HG02970 (cell line): ENCODE measurements around the gene PRKAG3.

Experiments used
- ATAC-seq: cut with Tn5 transposase; IDR thresholded peaks from one replicate; pipeline ENCODE4 v1.9.1; 2021; ENCODE audit warnings: mild to moderate bottlenecking, moderate library complexity, moderate number of reproducible peaks; ENCODE audit not compliant: unreplicated experiment, low FRiP score

PRKAG3 gene

DNA sequence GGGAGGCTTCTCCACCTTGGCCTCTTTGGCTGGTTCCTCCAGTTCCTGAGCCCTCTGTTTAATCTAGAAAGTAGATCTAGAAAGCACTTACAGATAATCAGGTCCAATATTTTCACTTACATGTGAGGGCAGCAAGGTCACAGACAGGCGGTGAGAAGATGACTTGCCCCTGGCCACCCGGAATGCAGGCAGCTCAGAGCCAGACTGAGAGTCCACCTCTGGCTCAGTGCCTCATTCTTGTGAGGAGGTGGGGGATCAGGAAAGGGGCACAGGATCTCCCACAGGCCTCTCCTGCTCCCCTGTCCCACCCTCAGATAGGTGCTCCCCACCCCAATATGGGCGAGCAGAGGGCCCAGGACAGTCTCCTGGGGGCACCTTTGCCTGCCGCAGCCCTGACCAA, 33.8 kb upstream of the PRKAG3 start:
- ATAC-seq = no peak

GRCh38 chr2:218863021-218863520, 31.5 kb upstream of the PRKAG3 start:
- ATAC-seq = no peak

DNA sequence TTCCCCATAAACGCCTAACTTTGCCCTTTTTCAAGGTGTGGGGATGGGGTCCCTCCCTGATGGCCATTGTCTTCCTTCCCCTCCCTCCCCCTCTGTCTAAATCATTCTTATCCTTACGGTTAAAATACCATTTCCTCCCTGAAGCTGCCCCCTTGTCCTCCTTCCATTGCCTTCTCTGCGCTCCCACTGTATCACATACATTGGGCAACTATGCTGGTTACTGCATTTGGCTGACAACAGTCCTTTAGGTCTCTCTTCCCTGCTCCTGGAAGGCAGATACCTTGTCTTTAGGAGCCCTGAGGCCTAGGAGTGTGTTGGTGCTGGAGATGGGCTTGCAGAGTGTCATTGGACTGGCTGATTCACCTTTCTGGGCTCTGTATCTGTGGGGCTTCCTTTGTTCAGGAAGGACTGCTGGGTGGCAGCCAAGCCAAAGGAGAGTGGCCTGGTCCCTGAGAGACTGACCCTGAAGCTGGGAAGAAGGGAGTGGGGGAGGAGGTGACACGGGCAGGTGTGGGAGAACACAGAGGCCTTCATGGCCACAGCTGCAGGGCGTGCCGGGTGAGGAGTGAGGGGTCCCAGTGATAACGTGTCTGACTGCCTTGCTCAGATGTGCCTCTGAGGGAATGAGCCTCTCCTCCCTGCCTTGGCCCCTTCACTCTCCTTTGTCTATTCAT, 30.2 kb upstream of the PRKAG3 start:
- ATAC-seq = no peak

DNA sequence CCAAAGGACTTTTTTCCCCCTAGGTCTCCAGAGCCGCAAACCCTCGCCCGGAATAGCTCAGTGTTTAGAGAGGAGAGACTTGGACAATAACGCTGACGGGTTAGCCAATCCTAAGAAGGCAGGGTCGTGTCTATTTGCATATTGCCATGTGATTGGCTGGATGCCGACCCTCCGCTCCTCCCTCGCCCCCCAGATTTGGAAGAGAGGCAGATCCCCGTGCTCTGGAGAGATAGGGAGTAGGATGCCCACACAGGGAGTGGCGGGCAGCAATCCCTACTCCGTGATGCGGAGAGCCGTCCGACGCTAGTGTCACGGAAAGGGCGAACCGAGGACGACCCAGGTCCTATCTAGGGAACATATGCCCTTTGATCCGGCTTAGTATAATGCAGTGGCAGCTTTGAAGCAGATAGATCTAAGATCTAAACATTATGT, 29.4 kb upstream of the PRKAG3 start:
- no peak for ATAC-seq

DNA sequence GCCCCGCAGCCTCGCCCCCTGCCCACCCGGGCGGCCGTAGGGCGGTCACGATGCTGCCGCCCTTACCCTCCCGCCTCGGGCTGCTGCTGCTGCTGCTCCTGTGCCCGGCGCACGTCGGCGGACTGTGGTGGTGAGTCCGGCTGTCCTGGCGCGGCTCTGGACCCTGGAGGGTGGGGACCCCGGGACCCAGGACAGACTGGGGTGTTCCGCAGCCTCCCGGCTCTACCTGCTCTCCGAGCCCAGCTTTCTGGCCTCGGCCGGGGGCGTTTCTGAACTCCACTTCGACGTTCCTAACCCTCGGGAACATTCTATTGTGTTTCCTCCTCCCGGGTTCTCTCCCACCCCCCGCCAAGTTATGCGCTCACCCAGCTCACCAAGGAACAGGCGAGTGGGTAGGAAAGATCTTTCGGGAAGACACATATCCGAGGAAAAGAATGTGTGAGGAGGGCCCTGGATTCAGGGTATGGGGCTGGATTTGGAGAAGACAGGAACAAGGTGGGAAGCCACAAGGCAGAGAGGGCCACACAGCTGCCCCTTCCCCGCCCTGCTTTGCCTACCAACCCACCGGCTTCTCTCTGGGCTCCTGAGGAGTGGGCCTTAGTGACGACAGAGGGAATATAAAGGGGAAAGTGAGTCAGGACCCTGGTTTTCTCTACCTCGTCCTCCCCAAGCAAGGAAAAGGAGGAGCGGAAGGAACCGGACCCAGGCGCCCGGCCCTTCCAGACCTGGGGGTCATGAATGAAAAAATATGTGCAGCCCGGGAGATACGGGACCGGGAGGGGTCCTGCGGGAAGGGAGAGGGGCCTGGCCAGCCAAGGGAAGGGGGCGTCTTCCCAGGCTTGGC, 28.6 kb upstream of the PRKAG3 start:
- no peak for ATAC-seq

- no peak for ATAC-seq
Observed at GRCh38 chr2:218859556-218859987, 28.0 kb upstream of the PRKAG3 start, which contains the start of gene WNT6. WNT6 (plus strand) TSS chr2:218859805; CDS start chr2:218860038, 233 bp downstream.

DNA sequence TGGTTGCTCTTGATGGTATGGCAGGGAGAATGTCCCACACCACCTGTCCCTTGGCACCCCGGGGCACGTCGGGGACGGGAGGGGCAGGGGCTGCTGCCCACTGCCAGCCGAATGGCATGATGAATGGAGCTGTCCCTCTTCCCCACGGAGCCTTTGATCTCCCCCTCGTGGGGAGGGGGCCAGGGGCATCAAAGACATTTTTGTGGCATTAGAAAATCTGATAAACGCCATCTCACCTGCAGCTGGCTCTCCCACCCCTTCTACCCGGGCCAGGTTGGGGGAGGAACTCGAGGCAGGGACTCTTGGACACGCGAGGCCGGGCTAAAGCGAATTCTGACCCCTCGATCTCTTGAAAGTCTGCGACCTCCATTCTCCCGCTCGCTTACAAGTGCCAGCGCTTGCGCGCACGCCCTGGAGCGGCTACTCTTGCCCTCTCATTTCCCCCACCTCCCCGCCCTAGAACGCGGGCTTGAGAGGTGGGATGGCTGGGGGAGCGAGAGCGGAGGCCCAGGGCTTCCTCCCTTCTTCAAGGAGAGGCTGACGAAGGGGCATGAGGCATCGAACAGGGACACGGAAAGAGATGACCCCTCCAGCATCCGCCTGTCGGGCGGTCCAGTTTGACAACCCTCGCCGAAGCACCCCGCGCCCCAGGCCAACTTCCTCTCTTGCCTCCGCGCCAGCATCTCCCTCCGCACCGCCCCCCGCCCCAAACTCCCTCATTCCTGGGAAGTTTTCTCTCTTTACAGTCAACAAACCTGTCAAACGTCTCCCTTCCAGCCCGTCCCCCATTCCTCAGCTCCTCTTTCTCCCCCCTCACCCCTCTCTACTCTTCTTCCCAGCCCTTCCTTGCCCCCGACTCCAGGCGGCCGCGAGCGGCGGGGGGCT, 27.3 kb upstream of the PRKAG3 start:
- ATAC-seq = no peak

DNA sequence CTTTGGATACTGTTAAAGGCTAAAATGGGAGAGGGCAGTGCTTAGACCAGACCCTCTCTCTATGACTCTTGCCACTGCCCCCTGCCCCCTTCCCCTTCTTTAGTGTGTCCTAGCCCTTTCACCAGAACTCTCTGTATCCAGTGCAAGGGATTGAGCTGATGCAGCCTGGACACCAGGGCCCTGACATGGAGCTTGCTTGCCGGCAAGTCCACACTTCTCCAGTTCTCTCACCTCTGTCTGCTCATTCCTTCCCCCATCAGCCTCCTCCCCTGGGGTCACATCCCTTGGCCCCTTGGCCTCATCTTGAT, 26.5 kb upstream of the PRKAG3 start:
- ATAC-seq = no peak

GRCh38 chr2:218857371-218858137, 26.0 kb upstream of the PRKAG3 start:
- no peak for ATAC-seq

DNA sequence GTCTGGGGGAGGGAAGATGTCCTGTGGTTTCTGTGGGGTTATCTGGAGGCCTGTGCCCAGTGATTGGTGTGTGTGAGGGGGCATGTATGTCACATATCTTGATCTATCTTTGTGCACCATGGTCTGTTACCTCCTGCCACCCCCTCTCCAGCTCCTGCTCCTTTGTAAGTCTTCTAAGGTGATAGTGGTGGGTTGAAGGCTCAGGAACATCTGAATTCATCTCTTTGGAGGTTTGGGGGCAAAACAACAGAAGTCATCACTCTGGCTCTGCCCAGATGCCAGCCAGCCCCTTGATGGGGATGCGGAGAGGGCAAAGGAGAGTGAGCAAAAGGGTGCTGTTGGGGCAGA, 25.3 kb upstream of the PRKAG3 start:
- no peak for ATAC-seq

DNA sequence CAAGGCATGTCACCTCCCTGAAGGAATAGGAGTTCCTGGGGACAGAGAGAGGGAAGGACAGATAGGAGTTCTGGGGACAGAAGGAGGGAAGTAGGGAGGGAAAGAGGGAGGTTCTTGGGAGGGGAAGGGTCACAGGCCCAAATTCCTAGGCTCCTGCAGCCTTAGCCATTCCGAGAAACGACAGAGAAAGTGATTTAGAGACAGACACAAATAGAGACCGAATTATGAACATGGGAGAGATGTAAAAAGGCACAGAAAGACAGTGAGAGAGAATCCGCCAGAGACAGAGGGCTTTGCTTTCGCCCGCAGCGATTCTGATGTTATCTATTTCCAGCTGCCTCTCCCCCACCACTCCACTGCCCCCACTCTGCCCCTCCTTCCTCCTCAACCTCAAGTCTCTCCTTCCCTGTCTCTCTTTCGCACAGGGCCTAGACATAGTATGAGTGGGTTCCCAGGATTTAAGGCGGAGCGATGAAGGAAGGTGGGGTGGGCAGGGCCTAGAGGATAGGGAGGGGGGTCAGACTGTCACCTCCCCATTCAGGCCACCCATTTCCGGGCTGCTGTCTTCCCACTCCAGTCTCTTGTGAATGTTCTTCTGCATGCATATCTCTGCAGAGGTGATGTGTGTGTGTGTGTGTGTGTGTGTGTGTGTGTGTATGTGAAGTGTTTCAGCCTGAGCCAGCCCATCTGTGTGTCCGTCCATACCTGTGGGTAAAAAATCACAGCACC, 24.7 kb upstream of the PRKAG3 start:
- no peak for ATAC-seq

DNA sequence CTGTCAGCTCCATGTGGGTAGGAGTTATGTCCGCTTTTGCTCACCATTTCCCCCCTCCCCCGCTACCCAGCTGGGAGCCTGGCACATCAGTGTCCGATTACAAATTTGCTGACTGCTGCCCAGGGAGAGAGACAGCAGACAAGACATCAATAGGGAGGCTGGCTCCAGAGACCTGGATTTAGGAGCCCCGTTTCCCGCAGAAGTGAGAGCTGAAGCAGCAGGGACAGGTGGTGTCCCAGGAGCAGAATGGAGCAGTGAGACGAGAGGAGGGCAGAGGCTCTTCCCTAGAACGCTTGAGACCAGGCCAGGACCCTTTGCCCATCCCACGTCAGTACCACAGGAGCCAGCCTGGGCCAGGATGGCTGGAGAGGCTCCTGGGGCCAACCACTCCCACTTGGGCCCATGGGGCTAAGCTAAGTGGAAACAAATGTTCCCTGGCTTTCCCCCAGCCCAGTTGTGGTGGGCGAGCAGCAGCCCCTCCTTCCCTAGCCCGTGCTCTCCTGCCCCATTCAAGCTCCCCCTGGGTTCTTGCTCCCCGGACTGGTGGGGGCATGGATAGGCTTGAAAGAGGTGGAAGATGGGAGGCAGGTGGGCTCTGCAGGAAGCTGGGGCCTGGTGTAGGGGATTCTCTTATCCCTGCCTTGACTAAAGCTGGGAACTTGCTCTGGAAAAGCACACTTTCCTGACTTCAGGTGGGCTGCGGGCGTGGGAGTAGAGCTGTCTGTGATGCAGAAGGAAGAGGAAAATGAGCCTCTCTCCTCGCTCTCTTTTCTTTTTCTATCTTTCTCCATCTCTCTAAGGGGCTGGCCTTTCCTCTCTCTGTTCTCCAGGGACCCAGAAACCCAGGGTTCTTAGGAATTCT, 23.9 kb upstream of the PRKAG3 start:
- ATAC-seq = no peak

DNA sequence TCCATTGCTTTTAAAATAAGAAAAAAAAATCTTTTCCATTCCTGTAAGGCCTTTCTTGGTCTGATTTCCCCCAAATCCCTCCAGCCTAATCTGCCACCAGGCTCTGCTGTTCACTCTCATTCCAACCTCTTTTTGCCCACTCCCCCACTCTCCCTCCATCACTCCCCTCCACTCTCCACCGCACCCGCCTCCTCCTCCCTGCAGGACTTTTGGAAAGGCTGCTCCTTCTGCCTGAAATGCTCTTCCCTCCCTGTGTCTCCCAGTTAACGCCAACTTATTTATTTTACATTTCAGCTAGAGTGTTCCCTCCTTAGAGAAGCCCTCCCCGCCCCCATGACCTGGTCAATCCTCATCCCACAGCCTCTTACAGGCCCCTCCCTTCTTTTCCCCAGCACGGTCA, 23.3 kb upstream of the PRKAG3 start:
- no peak for ATAC-seq

- no peak for ATAC-seq
Observed at GRCh38 chr2:218853766-218854165, 22.2 kb upstream of the PRKAG3 start.

DNA sequence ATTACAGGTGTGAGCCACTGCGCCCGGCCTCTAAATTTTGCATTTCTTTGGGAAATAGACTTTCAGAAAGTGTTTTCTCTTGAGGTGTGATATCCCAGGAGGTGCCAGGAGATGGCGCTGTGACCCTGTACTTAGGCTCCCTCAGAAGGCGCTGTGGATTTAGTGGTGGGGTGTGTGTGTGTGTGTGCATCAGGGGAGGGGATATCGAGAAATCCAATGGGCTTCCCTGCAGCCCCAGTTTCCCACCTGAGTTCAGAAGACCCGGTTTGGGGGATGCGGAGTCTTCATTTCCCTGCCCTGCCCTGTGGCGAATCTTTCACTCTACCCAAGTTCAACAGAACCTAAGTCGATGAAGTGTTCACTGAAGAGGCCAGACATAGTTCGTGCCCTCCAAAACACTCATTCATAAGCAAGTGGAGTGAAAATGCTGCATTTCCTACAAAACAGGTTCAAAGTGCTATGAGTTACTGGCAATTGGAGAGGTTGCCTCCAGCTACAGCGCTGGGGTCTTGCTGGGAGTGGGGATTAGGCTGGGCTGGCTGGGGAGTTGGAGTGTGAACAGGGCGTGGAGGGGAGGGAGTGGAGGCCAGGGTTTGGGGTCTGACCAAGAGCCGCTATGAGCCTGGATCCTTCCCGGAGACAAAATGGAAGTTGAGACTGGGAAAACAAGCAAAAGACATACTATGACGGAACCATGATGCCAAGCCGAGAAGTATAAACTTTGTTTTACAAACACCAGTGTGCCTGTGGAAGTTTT, 21.5 kb upstream of the PRKAG3 start:
- no peak for ATAC-seq

- ATAC-seq = no peak
Observed at GRCh38 chr2:218851286-218851685, 19.7 kb upstream of the PRKAG3 start.

GRCh38 chr2:218850796-218851195, 19.2 kb upstream of the PRKAG3 start:
- ATAC-seq = no peak

- no peak for ATAC-seq
Observed at GRCh38 chr2:218849721-218850120, 18.1 kb upstream of the PRKAG3 start.
